ENCODE measurements around the gene TMEM134. TPM values are rescaled to one million over a fixed set of nuclear protein-coding genes. Genes with fewer than 3 reads are reported as not detected.

TMEM134 gene
- total RNA-seq, 3 donors from 2014 or later (not counting 1 experiment from before 2014, with no cell fraction given), result 57.8 to 65.7 (median 61.2) TPM

- H3K4me1 ChIP-seq (ENCODE audit: control insufficient read depth, insufficient read depth, low read length), result peaks cover 87% of the 10 kb centered on the region
- peak overlapping the region; percentile 75 for H3K27ac ChIP-seq (ENCODE audit: low read length)
- Mint-ChIP-seq H3K36me3 (no peaks in the 10 kb centered on the region), H3K9me3 (no peaks in the 10 kb centered on the region), H3K4me3 (peak overlapping the region; percentile 95), H3K4me1 (peaks cover 59 to 84% of the 10 kb centered on the region in 2 donors), H3K27ac (peak overlapping the region; percentile 88 to 91), H3K27me3 (ENCODE audit: low read depth in 2 of 2) (no peaks in the 10 kb centered on the region)
- peak overlapping the region; percentile 81 for H3K4me3 ChIP-seq (ENCODE audit: low read length)
- TF ChIP-seq CTCF (IDR thresholded peaks at IDR 0.05), result no peak
- ATAC-seq, result peak; percentile 43 to 61 (median 48)
- H3K36me3 ChIP-seq (ENCODE audit: control insufficient read depth, insufficient read depth, low read length), result peaks cover 18% of the 10 kb centered on the region
- no peaks in the 10 kb centered on the region for H3K27me3 ChIP-seq (ENCODE audit: control insufficient read depth, insufficient read depth, low read length)
- DNase-seq, result peak; percentile 55 to 84
- 46% methylated on average over 36 of the region's 41 CpGs for WGBS (ENCODE audit: insufficient coverage)
- intact Hi-C loops (cut with micrococcal nuclease), result no loop called here
- no peaks in the 10 kb centered on the region for H3K9me3 ChIP-seq (ENCODE audit: control insufficient read depth, insufficient read depth, low read length)
Observed at GRCh38 chr11:67438158-67438902, 30.7 kb downstream of the TMEM134 start.

GRCh38 chr11:67437809-67438157 lies 31.3 kb downstream of the TMEM134 start:
- Mint-ChIP-seq H3K27me3 (ENCODE audit: low read depth in 2 of 2) (no peaks in the 10 kb centered on the region), H3K4me3 (peak overlapping the region; percentile 95), H3K36me3 (no peaks in the 10 kb centered on the region), H3K9me3 (no peaks in the 10 kb centered on the region), H3K27ac (peak overlapping the region; percentile 85 to 88), H3K4me1 (peaks cover 62 to 87% of the 10 kb centered on the region in 2 donors)
- no peak for DNase-seq
- TF ChIP-seq CTCF (IDR thresholded peaks at IDR 0.05), result no peak
- intact Hi-C loops (cut with micrococcal nuclease), result loop anchor here (2.0 kb wide), 1 partner anchor 35 kb away; no protein-coding TSS in a partner anchor
- Histone ChIP-seq H3K27me3 (ENCODE audit: control insufficient read depth, insufficient read depth, low read length) (no peaks in the 10 kb centered on the region), H3K4me3 (ENCODE audit: low read length) (peak overlapping the region; percentile 81), H3K9me3 (ENCODE audit: control insufficient read depth, insufficient read depth, low read length) (no peaks in the 10 kb centered on the region), H3K36me3 (ENCODE audit: control insufficient read depth, insufficient read depth, low read length) (peaks cover 21% of the 10 kb centered on the region), H3K4me1 (ENCODE audit: control insufficient read depth, insufficient read depth, low read length) (peaks cover 89% of the 10 kb centered on the region), H3K27ac (ENCODE audit: low read length) (peak overlapping the region; percentile 75)
- no peak for ATAC-seq
- 23% methylated on average over 3 of the region's 3 CpGs for WGBS (ENCODE audit: insufficient coverage)

GRCh38 chr11:67437082-67437808 lies 31.8 kb downstream of the TMEM134 start, which contains the start of gene PTPRCAP:
PTPRCAP (minus strand) TSS chr11:67437682; CDS start chr11:67437619, 63 bp downstream.
- peaks cover 23% of the 10 kb centered on the region for H3K36me3 ChIP-seq (ENCODE audit: control insufficient read depth, insufficient read depth, low read length)
- Mint-ChIP-seq H3K27ac (peak within 1 kb of the TSS; percentile 85 to 88), H3K27me3 (ENCODE audit: low read depth in 2 of 2) (no peaks in the 10 kb centered on the region), H3K4me1 (peaks cover 63 to 86% of the 10 kb centered on the region in 2 donors), H3K9me3 (no peaks in the 10 kb centered on the region), H3K4me3 (peak within 1 kb of the TSS; percentile 95), H3K36me3 (no peaks in the 10 kb centered on the region)
- H3K27me3 ChIP-seq (ENCODE audit: control insufficient read depth, insufficient read depth, low read length), result no peaks in the 10 kb centered on the region
- intact Hi-C loops (cut with micrococcal nuclease), result loop anchor here (2.0 kb wide), 1 partner anchor 34 kb away; no protein-coding TSS in a partner anchor
- WGBS (ENCODE audit: insufficient coverage), result under 1% methylated on average over 15 of the region's 26 CpGs
- peak within 1 kb of the TSS; percentile 81 for H3K4me3 ChIP-seq (ENCODE audit: low read length)
- TF ChIP-seq CTCF (IDR thresholded peaks at IDR 0.05), result no peak
- peak within 1 kb of the TSS; percentile 75 for H3K27ac ChIP-seq (ENCODE audit: low read length)
- DNase-seq, result peak; percentile 62 to 86
- H3K4me1 ChIP-seq (ENCODE audit: control insufficient read depth, insufficient read depth, low read length), result peaks cover 89% of the 10 kb centered on the region
- ATAC-seq, result peak; percentile 40 to 67 (median 58)
- no peaks in the 10 kb centered on the region for H3K9me3 ChIP-seq (ENCODE audit: control insufficient read depth, insufficient read depth, low read length)
